WI38 (cell line): Measurements from ENCODE around the gene DEDD2.

ENCODE experiments used
- H3K4me3 ChIP-seq: 2 replicates; pipeline ENCODE4 v1.5.1; 2011; ENCODE audit warnings: low read depth, mild to moderate bottlenecking, control low read depth, low read length
- TF ChIP-seq, protein P1 (sequence below): IDR thresholded peaks from 2 replicates; pipeline ENCODE4 v1.5.1; 2012; ENCODE audit warnings: low read depth, mild to moderate bottlenecking, control low read depth, low read length

Gene DEDD2

DNA sequence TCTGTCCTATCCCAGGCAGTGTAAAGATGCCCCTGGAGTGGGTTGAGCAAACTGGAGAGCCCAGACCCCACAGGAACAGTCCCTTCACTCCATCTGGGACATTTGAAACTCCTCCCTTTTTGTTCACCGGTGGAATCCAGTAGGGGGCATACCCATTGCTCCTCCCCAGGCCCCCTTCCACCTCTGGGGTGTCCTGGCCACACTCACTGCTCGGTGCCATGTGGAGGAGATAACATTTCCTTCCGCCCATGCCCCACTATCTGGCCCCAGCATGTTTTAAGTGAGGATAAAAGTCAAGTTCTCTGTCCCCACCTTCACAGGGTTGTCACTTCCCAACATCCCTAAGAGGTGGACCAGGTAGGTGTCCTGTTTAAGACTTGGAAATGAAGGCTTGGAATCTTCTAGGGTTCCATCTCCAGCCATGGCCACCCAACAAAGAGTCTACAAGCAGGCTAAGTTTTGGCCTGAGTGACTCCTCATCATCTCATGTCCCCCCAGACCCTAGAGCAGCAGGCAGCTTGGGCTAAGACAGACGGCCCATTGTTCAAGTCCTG is 11.9 kb upstream of the DEDD2 start:
- no peak overlapping the region for H3K4me3 ChIP-seq
- TF ChIP-seq, protein P1, sequence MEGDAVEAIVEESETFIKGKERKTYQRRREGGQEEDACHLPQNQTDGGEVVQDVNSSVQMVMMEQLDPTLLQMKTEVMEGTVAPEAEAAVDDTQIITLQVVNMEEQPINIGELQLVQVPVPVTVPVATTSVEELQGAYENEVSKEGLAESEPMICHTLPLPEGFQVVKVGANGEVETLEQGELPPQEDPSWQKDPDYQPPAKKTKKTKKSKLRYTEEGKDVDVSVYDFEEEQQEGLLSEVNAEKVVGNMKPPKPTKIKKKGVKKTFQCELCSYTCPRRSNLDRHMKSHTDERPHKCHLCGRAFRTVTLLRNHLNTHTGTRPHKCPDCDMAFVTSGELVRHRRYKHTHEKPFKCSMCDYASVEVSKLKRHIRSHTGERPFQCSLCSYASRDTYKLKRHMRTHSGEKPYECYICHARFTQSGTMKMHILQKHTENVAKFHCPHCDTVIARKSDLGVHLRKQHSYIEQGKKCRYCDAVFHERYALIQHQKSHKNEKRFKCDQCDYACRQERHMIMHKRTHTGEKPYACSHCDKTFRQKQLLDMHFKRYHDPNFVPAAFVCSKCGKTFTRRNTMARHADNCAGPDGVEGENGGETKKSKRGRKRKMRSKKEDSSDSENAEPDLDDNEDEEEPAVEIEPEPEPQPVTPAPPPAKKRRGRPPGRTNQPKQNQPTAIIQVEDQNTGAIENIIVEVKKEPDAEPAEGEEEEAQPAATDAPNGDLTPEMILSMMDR, result no peak

DNA sequence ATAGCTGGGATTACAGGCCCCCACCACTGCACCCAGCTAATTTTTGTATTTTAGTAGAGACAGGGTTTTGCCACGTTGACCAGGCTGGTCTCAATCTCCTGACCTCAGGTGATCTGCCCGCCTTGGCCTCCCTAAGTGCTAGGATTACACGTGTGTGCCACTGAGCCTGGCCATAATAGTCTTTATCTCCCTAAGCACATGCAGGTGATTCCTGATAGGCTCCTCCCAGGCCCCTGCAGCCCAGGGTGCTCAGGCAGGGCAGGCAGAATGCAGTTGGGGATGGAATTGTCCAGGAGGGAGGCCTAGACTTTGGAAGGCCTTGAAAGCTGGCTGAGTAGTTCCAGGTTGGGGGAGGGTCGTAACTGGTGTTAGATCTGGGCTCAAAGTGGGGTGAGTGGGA is 11.2 kb upstream of the DEDD2 start:
- H3K4me3 ChIP-seq, result no peak overlapping the region
- TF ChIP-seq, protein P1, result no peak

GRCh38 chr19:42226886-42227285 is 9.4 kb upstream of the DEDD2 start:
- TF ChIP-seq, protein P1, result no peak
- no peak overlapping the region for H3K4me3 ChIP-seq

DNA sequence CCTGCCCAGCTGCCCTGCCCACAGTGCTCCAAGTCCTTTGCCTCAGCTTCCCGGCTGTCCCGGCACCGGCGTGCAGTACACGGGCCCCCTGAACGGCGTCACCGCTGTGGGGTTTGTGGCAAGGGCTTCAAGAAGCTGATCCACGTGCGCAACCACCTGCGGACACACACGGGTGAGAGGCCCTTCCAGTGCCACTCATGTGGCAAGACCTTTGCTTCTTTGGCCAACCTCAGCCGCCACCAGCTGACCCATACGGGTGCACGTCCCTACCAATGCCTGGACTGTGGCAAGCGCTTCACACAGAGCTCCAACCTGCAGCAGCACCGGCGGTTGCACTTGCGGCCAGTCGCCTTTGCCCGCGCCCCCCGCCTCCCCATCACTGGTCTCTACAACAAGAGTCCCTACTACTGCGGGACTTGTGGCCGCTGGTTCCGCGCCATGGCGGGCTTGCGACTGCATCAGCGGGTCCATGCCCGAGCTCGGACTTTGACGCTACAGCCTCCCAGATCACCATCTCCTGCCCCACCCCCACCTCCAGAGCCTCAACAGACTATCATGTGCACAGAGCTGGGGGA is 8.3 kb upstream of the DEDD2 start:
- H3K4me3 ChIP-seq, result no peak overlapping the region
- TF ChIP-seq, protein P1, result no peak

DNA sequence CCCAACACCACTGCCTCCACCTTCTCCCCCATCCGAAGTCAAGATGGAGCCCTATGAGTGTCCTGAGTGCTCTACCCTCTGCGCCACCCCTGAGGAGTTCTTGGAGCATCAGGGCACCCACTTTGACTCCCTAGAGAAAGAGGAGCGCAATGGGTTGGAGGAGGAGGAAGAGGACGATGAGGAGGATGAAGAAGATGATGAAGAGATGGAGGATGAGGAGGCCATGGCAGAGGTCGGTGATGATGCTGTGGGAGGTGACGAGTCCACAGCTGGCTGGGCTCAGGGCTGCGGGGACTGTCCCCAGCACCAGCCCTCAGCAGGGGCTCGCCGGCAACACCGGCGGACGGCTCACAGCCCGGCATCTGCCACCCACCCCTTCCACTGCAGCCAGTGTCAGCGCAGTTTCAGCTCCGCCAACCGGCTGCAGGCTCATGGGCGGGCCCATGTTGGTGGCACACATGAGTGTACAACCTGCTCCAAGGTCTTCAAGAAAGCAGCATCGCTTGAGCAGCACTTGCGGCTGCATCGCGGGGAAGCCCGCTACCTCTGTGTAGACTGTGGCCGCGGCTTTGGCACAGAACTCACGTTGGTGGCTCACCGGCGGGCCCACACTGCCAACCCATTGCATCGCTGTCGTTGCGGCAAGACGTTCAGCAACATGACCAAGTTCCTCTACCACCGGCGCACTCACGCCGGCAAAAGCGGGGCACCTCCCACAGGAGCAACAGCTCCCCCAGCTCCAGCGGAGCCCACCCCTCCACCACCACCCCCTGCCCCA is 7.7 kb upstream of the DEDD2 start:
- no peak overlapping the region for H3K4me3 ChIP-seq
- TF ChIP-seq, protein P1, result no peak

DNA sequence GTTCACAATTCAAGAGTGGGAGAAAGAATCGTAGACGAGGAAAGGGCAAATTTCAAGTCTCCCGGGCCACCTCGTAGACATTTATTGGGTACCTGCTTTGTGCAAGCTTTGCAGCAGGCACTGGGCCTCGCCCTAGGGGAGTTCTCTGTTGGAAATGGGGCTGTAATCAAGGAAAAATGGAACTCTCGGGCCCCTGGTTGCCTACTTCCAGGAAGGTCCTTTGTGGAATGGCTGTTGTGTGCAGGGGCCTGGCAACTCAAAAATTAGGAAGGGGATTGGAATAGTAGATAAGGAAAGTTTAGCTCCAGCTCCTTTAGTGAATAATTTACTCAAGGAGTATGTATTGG is 3.2 kb upstream of the DEDD2 start:
- TF ChIP-seq, protein P1, result no peak
- H3K4me3 ChIP-seq, result peak overlapping the region; percentile 98
